Liver (tissue), 3 donors: Measurements from ENCODE around the gene PREP.

Experiments
- EGR1 ChIP-seq, 2 donors: IDR thresholded peaks; 2 replicates each; pipeline ENCODE4 v1.6.1; 2016 to 2018; ENCODE audit warnings: antibody characterized with exemption in 2 of 2, low read depth in 2 of 2
- FOXA1 ChIP-seq: IDR thresholded peaks from 2 replicates; pipeline ENCODE4 v1.6.1; 2016; ENCODE audit warnings: antibody characterized with exemption
- GABPA ChIP-seq, 2 donors: IDR thresholded peaks in 1 of 2; conservative IDR thresholded peaks in 1 of 2; 2 replicates each; pipeline ENCODE4 v1.6.1; 2016; ENCODE audit warnings: antibody characterized with exemption in 2 of 2, mild to moderate bottlenecking in 1 of 2, moderate library complexity in 1 of 2
- JUND ChIP-seq, 2 donors: IDR thresholded peaks; 2 replicates each; pipeline ENCODE4 v1.6.1; 2016; ENCODE audit warnings: antibody characterized with exemption in 2 of 2
- NR2F2 ChIP-seq: IDR thresholded peaks from 2 replicates; pipeline ENCODE4 v1.6.1; 2016; ENCODE audit warnings: antibody characterized with exemption
- RXRA ChIP-seq, 2 donors: IDR thresholded peaks; 2 replicates each; pipeline ENCODE4 v1.6.1; 2017 to 2018; ENCODE audit warnings: antibody characterized with exemption in 2 of 2, mild to moderate bottlenecking in 1 of 2
- SP1 ChIP-seq: IDR thresholded peaks from 2 replicates; pipeline ENCODE4 v1.6.1; 2018; ENCODE audit warnings: antibody characterized with exemption, mild to moderate bottlenecking
- TAF1 ChIP-seq: conservative IDR thresholded peaks from 2 replicates; pipeline ENCODE4 v1.6.1; 2016; ENCODE audit warnings: antibody characterized with exemption, mild to moderate bottlenecking
- YY1 ChIP-seq: IDR thresholded peaks from 2 replicates; pipeline ENCODE4 v1.6.1; 2016; ENCODE audit warnings: antibody characterized with exemption, mild to moderate bottlenecking
- TF ChIP-seq, protein P1 (sequence below): fragments of 150-350 bp; IDR thresholded peaks from 2 replicates; pipeline ENCODE4 v1.5.1; 2017; ENCODE audit warnings: improper control_type of control experiment, low read depth, low read length; ENCODE audit not compliant: missing input control
- TF ChIP-seq, protein P2 (sequence below): IDR thresholded peaks from 2 replicates; pipeline ENCODE4 v1.6.1; 2016; ENCODE audit warnings: antibody characterized with exemption, mild to moderate bottlenecking
- TF ChIP-seq, protein P3 (sequence below): IDR thresholded peaks from 2 replicates; pipeline ENCODE4 v1.6.1; 2016; ENCODE audit warnings: antibody characterized with exemption
- TF ChIP-seq, protein P4 (sequence below): IDR thresholded peaks from 2 replicates; pipeline ENCODE4 v1.6.1; 2016; ENCODE audit warnings: antibody characterized with exemption
- TF ChIP-seq, protein P5 (sequence below): IDR thresholded peaks from 2 replicates; pipeline ENCODE4 v1.6.1; 2016; ENCODE audit warnings: antibody characterized with exemption
- donor health status: healthy.
- donor health status: healthy.

DNA sequence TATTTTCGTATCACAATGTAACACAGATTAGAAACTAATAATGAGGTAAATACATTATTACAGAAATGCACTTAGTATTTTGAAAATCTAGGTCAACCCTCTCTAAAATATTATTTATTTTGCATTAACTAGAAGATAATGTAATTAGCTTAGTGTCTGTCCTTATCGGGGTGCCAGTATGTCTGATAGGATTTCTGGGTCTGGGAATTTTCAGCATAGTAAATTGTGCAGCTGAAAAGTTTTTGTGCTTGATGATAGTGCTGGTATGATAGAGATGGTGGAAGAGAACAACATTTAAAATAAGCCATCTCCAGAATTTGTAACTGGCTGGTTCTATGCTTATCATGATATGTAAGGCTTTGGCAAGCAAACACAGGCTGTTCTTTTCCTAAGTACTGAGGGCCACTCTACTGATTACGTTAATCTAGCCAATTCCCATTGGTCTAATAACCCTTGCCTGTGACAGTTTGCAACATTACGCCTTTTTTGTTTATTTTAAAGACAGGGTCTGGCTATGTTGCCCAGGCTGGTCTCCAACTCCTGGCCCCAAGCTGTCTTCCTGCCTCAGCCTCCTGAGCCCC, 50.8 kb downstream of the PREP start:
- TF ChIP-seq YY1 (no peak), SP1 (no peak), GABPA (IDR thresholded peaks at IDR 0.05 in 1 of 2, conservative IDR thresholded peaks at IDR 0.05 in 1 of 2) (no peak), RXRA (IDR thresholded peaks at IDR 0.05) (no peak), TAF1 (no peak), EGR1 (IDR thresholded peaks at IDR 0.05; ENCODE audit: low read depth in 2 of 2) (no peak), JUND (IDR thresholded peaks at IDR 0.05) (no peak), NR2F2 (no peak), FOXA1 (no peak)
- TF ChIP-seq, protein P1, sequence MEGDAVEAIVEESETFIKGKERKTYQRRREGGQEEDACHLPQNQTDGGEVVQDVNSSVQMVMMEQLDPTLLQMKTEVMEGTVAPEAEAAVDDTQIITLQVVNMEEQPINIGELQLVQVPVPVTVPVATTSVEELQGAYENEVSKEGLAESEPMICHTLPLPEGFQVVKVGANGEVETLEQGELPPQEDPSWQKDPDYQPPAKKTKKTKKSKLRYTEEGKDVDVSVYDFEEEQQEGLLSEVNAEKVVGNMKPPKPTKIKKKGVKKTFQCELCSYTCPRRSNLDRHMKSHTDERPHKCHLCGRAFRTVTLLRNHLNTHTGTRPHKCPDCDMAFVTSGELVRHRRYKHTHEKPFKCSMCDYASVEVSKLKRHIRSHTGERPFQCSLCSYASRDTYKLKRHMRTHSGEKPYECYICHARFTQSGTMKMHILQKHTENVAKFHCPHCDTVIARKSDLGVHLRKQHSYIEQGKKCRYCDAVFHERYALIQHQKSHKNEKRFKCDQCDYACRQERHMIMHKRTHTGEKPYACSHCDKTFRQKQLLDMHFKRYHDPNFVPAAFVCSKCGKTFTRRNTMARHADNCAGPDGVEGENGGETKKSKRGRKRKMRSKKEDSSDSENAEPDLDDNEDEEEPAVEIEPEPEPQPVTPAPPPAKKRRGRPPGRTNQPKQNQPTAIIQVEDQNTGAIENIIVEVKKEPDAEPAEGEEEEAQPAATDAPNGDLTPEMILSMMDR, result no peak
- TF ChIP-seq, protein P2, sequence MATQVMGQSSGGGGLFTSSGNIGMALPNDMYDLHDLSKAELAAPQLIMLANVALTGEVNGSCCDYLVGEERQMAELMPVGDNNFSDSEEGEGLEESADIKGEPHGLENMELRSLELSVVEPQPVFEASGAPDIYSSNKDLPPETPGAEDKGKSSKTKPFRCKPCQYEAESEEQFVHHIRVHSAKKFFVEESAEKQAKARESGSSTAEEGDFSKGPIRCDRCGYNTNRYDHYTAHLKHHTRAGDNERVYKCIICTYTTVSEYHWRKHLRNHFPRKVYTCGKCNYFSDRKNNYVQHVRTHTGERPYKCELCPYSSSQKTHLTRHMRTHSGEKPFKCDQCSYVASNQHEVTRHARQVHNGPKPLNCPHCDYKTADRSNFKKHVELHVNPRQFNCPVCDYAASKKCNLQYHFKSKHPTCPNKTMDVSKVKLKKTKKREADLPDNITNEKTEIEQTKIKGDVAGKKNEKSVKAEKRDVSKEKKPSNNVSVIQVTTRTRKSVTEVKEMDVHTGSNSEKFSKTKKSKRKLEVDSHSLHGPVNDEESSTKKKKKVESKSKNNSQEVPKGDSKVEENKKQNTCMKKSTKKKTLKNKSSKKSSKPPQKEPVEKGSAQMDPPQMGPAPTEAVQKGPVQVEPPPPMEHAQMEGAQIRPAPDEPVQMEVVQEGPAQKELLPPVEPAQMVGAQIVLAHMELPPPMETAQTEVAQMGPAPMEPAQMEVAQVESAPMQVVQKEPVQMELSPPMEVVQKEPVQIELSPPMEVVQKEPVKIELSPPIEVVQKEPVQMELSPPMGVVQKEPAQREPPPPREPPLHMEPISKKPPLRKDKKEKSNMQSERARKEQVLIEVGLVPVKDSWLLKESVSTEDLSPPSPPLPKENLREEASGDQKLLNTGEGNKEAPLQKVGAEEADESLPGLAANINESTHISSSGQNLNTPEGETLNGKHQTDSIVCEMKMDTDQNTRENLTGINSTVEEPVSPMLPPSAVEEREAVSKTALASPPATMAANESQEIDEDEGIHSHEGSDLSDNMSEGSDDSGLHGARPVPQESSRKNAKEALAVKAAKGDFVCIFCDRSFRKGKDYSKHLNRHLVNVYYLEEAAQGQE, result no peak
- TF ChIP-seq, protein P3, sequence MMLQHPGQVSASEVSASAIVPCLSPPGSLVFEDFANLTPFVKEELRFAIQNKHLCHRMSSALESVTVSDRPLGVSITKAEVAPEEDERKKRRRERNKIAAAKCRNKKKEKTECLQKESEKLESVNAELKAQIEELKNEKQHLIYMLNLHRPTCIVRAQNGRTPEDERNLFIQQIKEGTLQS, result no peak
- TF ChIP-seq, protein P4, sequence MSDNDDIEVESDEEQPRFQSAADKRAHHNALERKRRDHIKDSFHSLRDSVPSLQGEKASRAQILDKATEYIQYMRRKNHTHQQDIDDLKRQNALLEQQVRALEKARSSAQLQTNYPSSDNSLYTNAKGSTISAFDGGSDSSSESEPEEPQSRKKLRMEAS, result no peak
- TF ChIP-seq, protein P5, sequence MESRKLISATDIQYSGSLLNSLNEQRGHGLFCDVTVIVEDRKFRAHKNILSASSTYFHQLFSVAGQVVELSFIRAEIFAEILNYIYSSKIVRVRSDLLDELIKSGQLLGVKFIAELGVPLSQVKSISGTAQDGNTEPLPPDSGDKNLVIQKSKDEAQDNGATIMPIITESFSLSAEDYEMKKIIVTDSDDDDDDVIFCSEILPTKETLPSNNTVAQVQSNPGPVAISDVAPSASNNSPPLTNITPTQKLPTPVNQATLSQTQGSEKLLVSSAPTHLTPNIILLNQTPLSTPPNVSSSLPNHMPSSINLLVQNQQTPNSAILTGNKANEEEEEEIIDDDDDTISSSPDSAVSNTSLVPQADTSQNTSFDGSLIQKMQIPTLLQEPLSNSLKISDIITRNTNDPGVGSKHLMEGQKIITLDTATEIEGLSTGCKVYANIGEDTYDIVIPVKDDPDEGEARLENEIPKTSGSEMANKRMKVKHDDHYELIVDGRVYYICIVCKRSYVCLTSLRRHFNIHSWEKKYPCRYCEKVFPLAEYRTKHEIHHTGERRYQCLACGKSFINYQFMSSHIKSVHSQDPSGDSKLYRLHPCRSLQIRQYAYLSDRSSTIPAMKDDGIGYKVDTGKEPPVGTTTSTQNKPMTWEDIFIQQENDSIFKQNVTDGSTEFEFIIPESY, result no peak
